Common myeloid progenitor, CD34-positive (primary cell): ENCODE measurements around the gene ZBTB21.
A peak's percentile ranks its signal among the peaks of the same experiment; 100 is the strongest.

ENCODE experiments used
- CTCF ChIA-PET: fragments of 350-600 bp; sonication (Branson Sonifier 250); formaldehyde crosslinking; loops from one replicate; lab custom pipeline; 2021; ENCODE audit warnings: antibody characterized with exemption; lab: Charles Lee
- POLR2A ChIA-PET: fragments of 350-600 bp; sonication (Branson Sonifier 250); formaldehyde crosslinking; loops from one replicate; lab custom pipeline; 2021; ENCODE audit warnings: antibody characterized with exemption; lab: Charles Lee
- DNase-seq, 3 donors: peaks; one replicate each; pipeline versions ENCODE4 v3.0.0 to v3.0.0-alpha.2; 2013
- H3K27ac ChIP-seq, 2 experiments: 1 replicate in 1 of 2; 2 replicates in 1 of 2; pipeline ENCODE4 v1.7.0; 2013; ENCODE audit warnings: inconsistent platforms in 2 of 2, low read length in 2 of 2, mild to moderate bottlenecking in 2 of 2, low read depth in 1 of 2, moderate library complexity in 1 of 2; ENCODE audit not compliant: severe bottlenecking in 2 of 2, insufficient read depth in 1 of 2, poor library complexity in 1 of 2
- H3K27me3 ChIP-seq, 5 experiments: replicated peaks in 2 of 5; 1 replicate in 3 of 5; 2 replicates in 2 of 5; pipeline versions ENCODE4 v1.6.1 to v1.7.0; 2013; ENCODE audit warnings: low read length in 4 of 5, mild to moderate bottlenecking in 2 of 5, moderate library complexity in 2 of 5, inconsistent platforms in 1 of 5; ENCODE audit not compliant: insufficient read depth in 5 of 5, control insufficient read depth in 4 of 5
- H3K36me3 ChIP-seq, 4 experiments: 1 replicate in 2 of 4; 2 replicates in 2 of 4; pipeline versions ENCODE4 v1.6.1 to v1.7.0; 2013; ENCODE audit warnings: low read length in 3 of 4, control low read depth in 1 of 4, mild to moderate bottlenecking in 1 of 4; ENCODE audit not compliant: control insufficient read depth in 4 of 4, insufficient read depth in 4 of 4
- H3K4me1 ChIP-seq, 4 experiments: 1 replicate in 3 of 4; 2 replicates in 1 of 4; pipeline versions ENCODE4 v1.6.1 to v1.7.1; 2013; ENCODE audit warnings: low read length in 3 of 4, mild to moderate bottlenecking in 3 of 4, control low read depth in 1 of 4, inconsistent platforms in 1 of 4, moderate library complexity in 1 of 4; ENCODE audit not compliant: control insufficient read depth in 4 of 4, insufficient read depth in 4 of 4; ENCODE audit errors: control extremely low read depth in 1 of 4
- H3K4me3 ChIP-seq, 7 experiments: 1 replicate in 4 of 7; 2 replicates in 3 of 7; pipeline versions ENCODE4 v1.5.1 to v1.7.0; 2013; ENCODE audit warnings: mild to moderate bottlenecking in 7 of 7, low read length in 6 of 7, moderate library complexity in 6 of 7, inconsistent platforms in 2 of 7, low read depth in 2 of 7, control low read depth in 1 of 7; ENCODE audit not compliant: insufficient read depth in 4 of 7, control insufficient read depth in 1 of 7; ENCODE audit errors: extremely low read depth in 1 of 7
- H3K9me3 ChIP-seq, 5 experiments: 1 replicate in 4 of 5; 2 replicates in 1 of 5; pipeline versions ENCODE4 v1.6.1 to v1.7.1; 2013; ENCODE audit warnings: low read length in 4 of 5, mild to moderate bottlenecking in 2 of 5, inconsistent platforms in 1 of 5, low read depth in 1 of 5, moderate library complexity in 1 of 5; ENCODE audit not compliant: control insufficient read depth in 4 of 5, insufficient read depth in 2 of 5; ENCODE audit errors: control extremely low read depth in 1 of 5
- WGBS: methylation state at CpG from one replicate; pipeline ENCODE4 v1.1.5; 2013; ENCODE audit not compliant: insufficient coverage; 5-methylcytosine and 5-hydroxymethylcytosine counted together

The ZBTB21 gene

DNA sequence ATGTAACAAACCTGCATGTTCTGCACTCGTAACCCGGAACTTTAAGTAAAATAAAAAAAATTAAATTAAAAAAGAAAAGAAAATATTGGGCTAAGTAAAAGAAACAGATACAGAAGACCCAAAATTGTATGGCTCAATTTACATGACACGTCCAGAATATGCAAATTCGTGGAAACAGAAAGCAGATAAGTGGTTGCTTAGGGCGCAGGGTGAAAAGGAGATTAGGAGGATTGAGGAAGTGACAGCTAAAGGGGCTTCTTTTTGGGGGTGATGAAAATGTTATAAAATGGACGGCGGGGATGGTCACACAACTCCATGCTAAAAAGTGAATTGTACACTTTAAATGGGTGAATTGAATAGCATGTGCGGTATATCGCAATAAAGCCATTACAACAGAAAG lies 27.4 kb upstream of the ZBTB21 start:
- no peaks in the 10 kb centered on the region for H3K27me3 ChIP-seq
- no peak overlapping the region for H3K4me3 ChIP-seq
- H3K4me1 ChIP-seq: peaks cover 0 to 7% (median 2%) of the 10 kb centered on the region in 4 experiments
- H3K9me3 ChIP-seq: no peaks in the 10 kb centered on the region
- no peaks in the 10 kb centered on the region for H3K36me3 ChIP-seq
- CTCF ChIA-PET: no interaction called here
- 79% methylated on average over 3 of the region's 9 CpGs for WGBS
- POLR2A ChIA-PET: no interaction called here
- peak in 2 of 3 donors; percentile 40 to 64 for DNase-seq
- H3K27ac ChIP-seq: no peak overlapping the region

DNA sequence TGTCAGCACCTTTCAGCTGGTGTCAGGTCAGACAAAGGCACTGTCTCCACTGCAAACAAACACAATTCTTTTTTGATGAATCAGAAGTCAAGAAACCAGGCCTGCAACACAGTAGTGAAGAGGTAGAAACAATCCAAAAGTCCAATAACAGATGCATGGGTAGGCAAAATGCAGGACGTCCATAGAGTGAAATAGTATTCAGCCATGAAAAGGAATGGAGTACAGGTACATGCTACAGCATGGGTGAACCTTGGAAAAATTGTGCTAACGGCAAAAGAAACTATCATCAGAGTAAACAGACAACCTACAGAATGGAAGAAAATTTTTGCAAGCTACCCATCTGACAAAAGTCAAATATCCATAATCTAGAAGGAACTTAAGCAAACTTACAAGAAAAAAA lies 26.2 kb upstream of the ZBTB21 start:
- Histone ChIP-seq H3K9me3 (no peaks in the 10 kb centered on the region), H3K4me1 (peaks cover 0 to 16% (median 11%) of the 10 kb centered on the region in 4 experiments), H3K36me3 (no peaks in the 10 kb centered on the region), H3K4me3 (no peak overlapping the region), H3K27me3 (no peaks in the 10 kb centered on the region), H3K27ac (no peak overlapping the region)
- ChIA-PET POLR2A (no interaction called here), CTCF (interaction anchor here (0.8 to 1.6 kb wide), 3 partner anchors 9 to 24 kb away, joined by 3 to 5 read pairs (median 3); no protein-coding TSS in a partner anchor)
- 100% methylated on average over 2 of the region's 2 CpGs for WGBS
- no peak for DNase-seq

DNA sequence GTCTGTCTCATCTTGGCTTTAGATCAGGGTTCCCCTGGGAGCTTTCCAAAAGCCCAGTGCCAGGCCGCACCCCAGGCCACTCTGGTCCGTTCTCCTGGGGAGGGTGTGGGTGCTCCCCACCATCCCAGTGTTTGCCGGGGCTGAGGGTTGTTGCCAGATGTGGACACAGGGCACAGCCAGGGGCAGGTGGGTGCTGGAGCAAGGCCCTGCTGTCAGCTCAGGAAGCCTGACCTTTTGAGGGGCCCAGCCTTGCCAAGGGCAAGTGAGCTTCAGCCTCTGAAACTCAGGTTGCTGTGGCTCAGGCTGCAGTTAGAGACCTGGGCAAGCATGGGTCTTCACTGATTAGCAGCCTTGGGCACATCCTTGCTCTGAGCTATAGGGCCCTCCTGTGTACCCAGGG lies 22.8 kb upstream of the ZBTB21 start:
- no peaks in the 10 kb centered on the region for H3K27me3 ChIP-seq
- 86% methylated on average over 2 of the region's 3 CpGs for WGBS
- H3K27ac ChIP-seq: no peak overlapping the region
- H3K4me1 ChIP-seq: peaks cover 4 to 40% (median 30%) of the 10 kb centered on the region in 4 experiments
- POLR2A ChIA-PET: no interaction called here
- H3K36me3 ChIP-seq: no peaks in the 10 kb centered on the region
- CTCF ChIA-PET: interaction anchor here (1.1 to 2.2 kb wide), 3 partner anchors 10 to 31 kb away, joined by 3 to 9 read pairs (median 7); no protein-coding TSS in a partner anchor
- H3K4me3 ChIP-seq: no peak overlapping the region
- DNase-seq: no peak
- no peaks in the 10 kb centered on the region for H3K9me3 ChIP-seq

DNA sequence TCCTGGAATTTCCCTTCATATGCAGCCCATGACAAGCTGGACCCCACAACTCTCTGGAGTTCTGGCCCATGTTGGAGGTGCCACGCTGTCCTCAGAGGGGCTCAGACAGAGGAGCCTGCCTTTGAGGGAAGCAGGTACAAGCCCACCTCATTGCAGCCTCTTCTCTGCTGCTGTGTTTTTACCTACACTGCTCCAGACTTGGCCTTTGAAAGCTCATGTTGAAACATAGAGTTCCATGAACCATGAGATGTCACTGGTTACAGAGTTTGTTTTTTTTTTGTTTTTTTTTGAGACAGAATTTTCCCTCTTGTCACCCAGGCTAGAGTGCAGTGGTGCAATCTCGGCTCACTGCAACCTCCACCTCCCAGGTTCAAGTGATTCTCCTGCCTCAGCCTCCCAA lies 22.1 kb upstream of the ZBTB21 start:
- no peak overlapping the region for H3K27ac ChIP-seq
- H3K36me3 ChIP-seq: no peaks in the 10 kb centered on the region
- 100% methylated on average over 1 of the region's 2 CpGs for WGBS
- ChIA-PET POLR2A (no interaction called here), CTCF (interaction anchor here (1.3 to 2.2 kb wide), 3 partner anchors 13 to 76 kb away, joined by 3 to 9 read pairs (median 7); no protein-coding TSS in a partner anchor)
- no peaks in the 10 kb centered on the region for H3K27me3 ChIP-seq
- H3K4me1 ChIP-seq: peaks cover 4 to 44% (median 37%) of the 10 kb centered on the region in 4 experiments
- DNase-seq: no peak
- H3K9me3 ChIP-seq: no peaks in the 10 kb centered on the region
- no peak overlapping the region for H3K4me3 ChIP-seq

DNA sequence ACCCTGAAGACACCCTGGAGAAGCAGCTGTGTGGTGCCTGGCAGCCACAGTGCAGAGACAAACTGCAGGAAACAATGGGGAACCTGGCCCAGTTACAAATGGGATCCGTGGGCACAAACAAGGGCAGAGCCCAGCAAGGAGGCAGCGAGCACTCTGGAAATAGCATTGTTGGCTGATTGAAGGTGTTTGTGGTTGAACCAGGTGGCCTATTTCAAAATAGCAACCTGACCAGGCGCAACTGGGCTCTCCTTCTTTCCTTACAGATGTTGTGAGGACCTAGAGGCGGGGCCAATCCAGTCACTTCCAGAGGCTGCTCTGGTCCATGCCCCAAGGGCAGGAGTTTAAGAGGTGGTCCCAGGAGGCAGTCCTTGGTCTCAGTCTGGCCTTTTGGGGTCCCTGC lies 21.7 kb upstream of the ZBTB21 start:
- Histone ChIP-seq H3K4me3 (no peak overlapping the region), H3K4me1 (peaks cover 4 to 47% (median 38%) of the 10 kb centered on the region in 4 experiments), H3K27me3 (no peaks in the 10 kb centered on the region), H3K27ac (no peak overlapping the region), H3K9me3 (no peaks in the 10 kb centered on the region), H3K36me3 (no peaks in the 10 kb centered on the region)
- POLR2A ChIA-PET: no interaction called here
- DNase-seq: no peak
- 67% methylated on average over 4 of the region's 4 CpGs for WGBS
- CTCF ChIA-PET: interaction anchor here (1.0 to 1.9 kb wide), 4 partner anchors 12 to 76 kb away, joined by 3 to 7 read pairs (median 3); no protein-coding TSS in a partner anchor

DNA sequence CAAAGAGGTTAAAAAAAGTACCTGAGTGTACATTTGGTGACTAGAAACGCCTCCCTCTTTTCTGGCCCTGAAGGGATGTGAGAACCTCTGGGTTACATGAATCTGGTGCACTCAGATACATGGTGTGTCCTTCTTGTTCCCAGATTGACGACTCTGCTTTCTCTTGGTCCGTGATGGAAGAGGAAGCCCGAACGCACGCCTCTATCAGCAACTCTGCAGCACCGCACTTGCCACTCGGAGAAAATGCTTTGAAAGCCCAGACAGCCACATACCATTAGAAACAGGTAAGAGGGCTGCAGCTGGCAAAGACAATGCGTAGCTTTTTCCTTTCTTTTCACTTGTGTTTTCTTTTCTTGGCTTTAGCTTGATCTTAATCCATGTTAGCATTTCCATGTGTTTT lies 21.1 kb upstream of the ZBTB21 start:
- DNase-seq: no peak
- WGBS: 97% methylated on average over 9 of the region's 9 CpGs
- peaks cover 4 to 47% (median 38%) of the 10 kb centered on the region in 4 experiments for H3K4me1 ChIP-seq
- POLR2A ChIA-PET: no interaction called here
- CTCF ChIA-PET: interaction anchor here (1.0 to 1.9 kb wide), 4 partner anchors 13 to 77 kb away, joined by 3 to 7 read pairs (median 3); no protein-coding TSS in a partner anchor
- no peaks in the 10 kb centered on the region for H3K36me3 ChIP-seq
- no peaks in the 10 kb centered on the region for H3K9me3 ChIP-seq
- no peaks in the 10 kb centered on the region for H3K27me3 ChIP-seq
- H3K4me3 ChIP-seq: no peak overlapping the region
- H3K27ac ChIP-seq: no peak overlapping the region

DNA sequence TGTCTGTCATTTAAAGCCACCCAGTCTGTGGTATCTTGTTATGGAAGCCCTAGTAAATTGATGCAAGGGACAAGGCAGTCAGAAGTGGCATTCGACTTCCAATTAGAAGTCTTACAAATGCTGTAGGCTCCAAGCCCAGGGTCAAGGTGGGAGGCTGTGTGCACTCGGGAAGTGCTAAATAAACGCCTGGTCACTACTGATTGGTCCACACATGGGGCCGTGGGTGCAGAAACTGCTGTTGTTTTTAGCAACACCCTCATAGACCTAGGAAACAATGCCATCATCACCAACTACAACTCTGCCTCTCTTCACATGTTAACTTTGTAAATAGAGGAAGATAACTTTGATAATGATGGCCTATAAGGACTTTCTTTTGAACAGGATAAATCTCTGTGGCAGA lies 20.2 kb upstream of the ZBTB21 start:
- ChIA-PET CTCF (interaction anchor here (1.2 to 1.9 kb wide), 3 partner anchors 14 to 78 kb away, joined by 3 to 6 read pairs (median 4); no protein-coding TSS in a partner anchor), POLR2A (no interaction called here)
- no peak for DNase-seq
- Histone ChIP-seq H3K27me3 (no peaks in the 10 kb centered on the region), H3K36me3 (no peaks in the 10 kb centered on the region), H3K27ac (no peak overlapping the region), H3K9me3 (no peaks in the 10 kb centered on the region), H3K4me1 (peaks cover 4 to 47% (median 38%) of the 10 kb centered on the region in 4 experiments), H3K4me3 (no peak overlapping the region)
- WGBS: 89% methylated on average over 1 of the region's 4 CpGs
